GM12878 (cell line): ENCODE results near the gene TPP2. TPM values are rescaled to one million over a fixed set of nuclear protein-coding genes. Genes with fewer than 3 reads are reported as not detected.

Experiments
- ATAC-seq: fragments of 200-7000 bp; cut with Tn5 transposase; 3 replicates; pipeline ENCODE4 v1.9.1; 2020; ENCODE audit warnings: mild to moderate bottlenecking, moderate library complexity
- BruUV-seq: library from RNA; stranded (reverse); fragments of 400-500 nt; replicated peaks from 2 replicates; lab custom pipeline; 2021; lab: Mats Ljungman, UMichigan
- CTCF ChIA-PET: fragments of 300-600 bp; sonication (Branson Sonifier 250); formaldehyde crosslinking; extraction: SDS; loops from one replicate; lab custom pipeline; 2021; ENCODE audit warnings: inconsistent platforms; lab: Yijun Ruan, JAX
- POLR2A ChIA-PET: fragments of 350-600 bp; formaldehyde crosslinking; extraction: SDS; loops from one replicate; lab custom pipeline; 2021; ENCODE audit warnings: inconsistent platforms; lab: Charles Lee
- RAD21 ChIA-PET: fragments of 300-600 bp; sonication (Branson Sonifier 250); formaldehyde crosslinking; loops from one replicate; lab custom pipeline; 2023; ENCODE audit warnings: antibody characterized with exemption; ENCODE audit not compliant: unreplicated experiment; lab: Charles Lee
- SMC1A ChIA-PET: fragments of 300-600 bp; sonication (Branson Sonifier 250); formaldehyde crosslinking; loops from one replicate; lab custom pipeline; 2023; ENCODE audit not compliant: unreplicated experiment, uncharacterized antibody; lab: Charles Lee
- DNase-seq: peaks from one replicate; pipeline ENCODE4 v3.0.0-alpha.2; 2011; ENCODE audit warnings: low read depth, low spot score
- FAIRE-seq: peaks from 3 replicates; lab custom pipeline; 2011; peaks lifted over from hg19 to GRCh38; lab: Jason Lieb, UNC
- H2AFZ ChIP-seq: 2 replicates; pipeline ENCODE4 v1.6.0; 2011; ENCODE audit warnings: low read depth, low read length, control low read depth; ENCODE audit not compliant: control insufficient read depth
- H3K27ac ChIP-seq: 2 replicates; pipeline ENCODE4 v1.5.1; 2011; ENCODE audit warnings: control low read depth; ENCODE audit not compliant: control insufficient read depth, insufficient read depth
- H3K27me3 ChIP-seq, 2 experiments: replicated peaks in 1 of 2; 2 replicates each; pipeline versions ENCODE4 v1.6.0 to v1.6.1; 2011; ENCODE audit warnings: low read length in 1 of 2; ENCODE audit not compliant: control insufficient read depth in 2 of 2, insufficient read depth in 2 of 2
- H3K36me3 ChIP-seq, 2 experiments: 2 replicates each; pipeline ENCODE4 v1.5.1; 2011; ENCODE audit warnings: low read length in 1 of 2; ENCODE audit not compliant: control insufficient read depth in 2 of 2, insufficient read depth in 2 of 2
- H3K4me1 ChIP-seq: 2 replicates; pipeline ENCODE4 v1.6.1; 2011; ENCODE audit warnings: mild to moderate bottlenecking, low read length, moderate library complexity, mixed read lengths; ENCODE audit not compliant: control insufficient read depth, insufficient read depth
- H3K4me2 ChIP-seq: 2 replicates; pipeline ENCODE4 v1.6.0; 2011; ENCODE audit warnings: control low read depth; ENCODE audit not compliant: control insufficient read depth, insufficient read depth
- H3K4me3 ChIP-seq: fragments of 200-600 bp; sonication (generic); 2 replicates; pipeline ENCODE4 v1.5.1; 2016
- H3K79me2 ChIP-seq: 2 replicates; pipeline ENCODE4 v1.6.0; 2011; ENCODE audit warnings: low read length; ENCODE audit not compliant: control insufficient read depth, insufficient read depth
- H3K9ac ChIP-seq: 2 replicates; pipeline ENCODE4 v1.8.0; 2011; ENCODE audit warnings: low read length, control low read depth, mixed read lengths; ENCODE audit not compliant: control insufficient read depth, insufficient read depth
- H3K9me3 ChIP-seq: replicated peaks from 3 replicates; pipeline ENCODE4 v1.5.1; 2011; ENCODE audit warnings: mild to moderate bottlenecking, low read length; ENCODE audit not compliant: control insufficient read depth, insufficient read depth
- H4K20me1 ChIP-seq: 2 replicates; pipeline ENCODE4 v1.6.0; 2011; ENCODE audit not compliant: control insufficient read depth, insufficient read depth
- ATF3 ChIP-seq: IDR thresholded peaks from 2 replicates; pipeline ENCODE4 v1.6.1; 2011; ENCODE audit warnings: low read depth, mild to moderate bottlenecking, low read length, moderate library complexity, borderline replicate concordance; ENCODE audit errors: extremely low read depth
- CREM ChIP-seq: IDR thresholded peaks from 2 replicates; pipeline ENCODE4 v1.6.1; 2014; ENCODE audit warnings: antibody characterized with exemption, low read depth
- PBX3 ChIP-seq: IDR thresholded peaks from 2 replicates; pipeline ENCODE4 v1.6.1; 2011; ENCODE audit warnings: mild to moderate bottlenecking, low read depth, low read length, moderate library complexity; ENCODE audit not compliant: insufficient replicate concordance
- TCF7 ChIP-seq: IDR thresholded peaks from 2 replicates; pipeline ENCODE4 v1.6.1; 2014; ENCODE audit warnings: antibody characterized with exemption, borderline replicate concordance
- WGBS: methylation state at CpG from one replicate; pipeline ENCODE4 v1.1.6; 2016; ENCODE audit warnings: low lambda C conversion rate; ENCODE audit not compliant: insufficient replicate concordance, insufficient coverage; ENCODE audit errors: missing lambda C conversion rate; 5-methylcytosine and 5-hydroxymethylcytosine counted together
- in situ Hi-C: fragments of 300-500 bp; cut with MboI; formaldehyde crosslinking; loops from 9 replicates; pipeline ENCODE4 v1.14.3; 2018; ENCODE audit warnings: mixed read lengths
- intact Hi-C: fragments of 100-400 bp; cut with micrococcal nuclease; formaldehyde crosslinking; loops from one replicate; pipeline ENCODE4 v1.14.2; 2022; ENCODE audit not compliant: unreplicated experiment
- polyA plus RNA-seq, 11 experiments: library from polyadenylated mRNA; depleted of rRNA in 4 of 11; unstranded in 6 of 11; stranded (reverse) in 5 of 11; fragments of >200 nt; fragmentation: Nextera tagmentation in 4 of 11; fragmentation: Illumina TruSeq in 1 of 11; extraction: Ambion mirVana in 4 of 11; extraction: Trizol in 1 of 11; gene quantifications; 1 replicate in 1 of 11; 2 replicates in 10 of 11; pipeline versions ENCODE4 v1.2.1 to v1.2.3, GENCODE V29; 2011 to 2016; ENCODE audit warnings: inconsistent platforms in 2 of 11, missing spikeins in 2 of 11, low read depth in 1 of 11
- total RNA-seq, 4 experiments: library from RNA; depleted of rRNA in 3 of 4; stranded (reverse); fragments of >200 nt in 3 of 4; fragmentation: Illumina TruSeq in 1 of 4; extraction: Trizol in 1 of 4; gene quantifications; 2 replicates each; pipeline versions ENCODE4 v1.2.1 to v1.2.3, GENCODE V29; 2013 to 2021

TPP2 gene
- total and polyA plus RNA-seq, 10 of the 15 experiments (the other 5 are each of a cell fraction or from before 2014, with no cell fraction given), result 18.4 to 82.3 (median 55.4) TPM

GRCh38 chr13:102651892-102652291, 55.1 kb downstream of the TPP2 start:
- SMC1A ChIA-PET, result interaction anchor here (0.7 to 2.3 kb wide), 5 partner anchors 8 to 60 kb away, joined by 3 to 6 read pairs (median 4); no protein-coding TSS in a partner anchor
- in situ Hi-C loops, result no loop called here
- intact Hi-C loops, result loop anchor here (5.0 kb wide), 1 partner anchor 195 kb away; the partner anchor contains the start of gene ERCC5

GRCh38 chr13:102654756-102655155, 58.0 kb downstream of the TPP2 start:
- 75% methylated on average over 2 of the region's 2 CpGs for WGBS
- BruUV-seq, result no TSS peak

More at GRCh38 chr13:102651892-102652291, 55.1 kb downstream of the TPP2 start:
- Histone ChIP-seq H3K27me3 (no peaks in the 10 kb centered on the region), H3K36me3 (peaks cover 5 to 36% of the 10 kb centered on the region in 2 experiments), H2AFZ (no peak overlapping the region), H3K79me2 (no peaks in the 10 kb centered on the region), H3K4me2 (no peak overlapping the region), H4K20me1 (no peaks in the 10 kb centered on the region), H3K9me3 (no peaks in the 10 kb centered on the region), H3K4me1 (no peaks in the 10 kb centered on the region), H3K27ac (no peak overlapping the region), H3K4me3 (no peak overlapping the region), H3K9ac (no peak overlapping the region)
- RAD21 ChIA-PET, result no interaction called here
- no peak for ATAC-seq
- CTCF ChIA-PET, result interaction anchor here (0.8 to 1.4 kb wide), 2 partner anchors 30 to 94 kb away, joined by 3 read pairs; no protein-coding TSS in a partner anchor
- DNase-seq, result no peak
- BruUV-seq, result no TSS peak
- TF ChIP-seq ATF3 (no peak), CREM (no peak)
- POLR2A ChIA-PET, result no interaction called here
- WGBS, result 89% methylated on average over 5 of the region's 5 CpGs
- FAIRE-seq, result no peak

More at GRCh38 chr13:102654756-102655155, 58.0 kb downstream of the TPP2 start:
- Histone ChIP-seq H3K4me1 (no peaks in the 10 kb centered on the region), H2AFZ (no peak overlapping the region), H3K9me3 (peaks cover 1% of the 10 kb centered on the region; the same call in 2 of the 3 replicates), H3K27me3 (no peaks in the 10 kb centered on the region), H3K4me2 (no peak overlapping the region), H3K27ac (no peak overlapping the region), H3K36me3 (peaks cover 6 to 30% of the 10 kb centered on the region in 2 experiments), H4K20me1 (no peaks in the 10 kb centered on the region), H3K79me2 (no peaks in the 10 kb centered on the region), H3K9ac (no peak overlapping the region), H3K4me3 (no peak overlapping the region)
- DNase-seq (no peak), ATAC-seq (no peak), FAIRE-seq (no peak)
- CTCF ChIA-PET, result interaction anchor here (0.6 to 1.6 kb wide), 2 partner anchors 18 to 73 kb away, joined by 4 read pairs; no protein-coding TSS in a partner anchor
- TF ChIP-seq PBX3 (no peak), TCF7 (no peak)
- in situ Hi-C loops, result no loop called here
- RAD21 ChIA-PET, result no interaction called here
- SMC1A ChIA-PET, result interaction anchor here (1.2 kb wide), 1 partner anchor 9 kb away, joined by 4 read pairs; no protein-coding TSS in a partner anchor
- POLR2A ChIA-PET, result no interaction called here
- intact Hi-C loops, result loop anchor here (5.0 kb wide), 1 partner anchor 193 kb away; the partner anchor contains the start of gene ERCC5
